ENCODE measurements around the gene SLC35F5.
"Not testable (repeated sequence)": the region's sequence is repeated elsewhere in the genome, so short reads cannot be mapped to it uniquely, and the experiment has no call there.

The SLC35F5 gene

DNA sequence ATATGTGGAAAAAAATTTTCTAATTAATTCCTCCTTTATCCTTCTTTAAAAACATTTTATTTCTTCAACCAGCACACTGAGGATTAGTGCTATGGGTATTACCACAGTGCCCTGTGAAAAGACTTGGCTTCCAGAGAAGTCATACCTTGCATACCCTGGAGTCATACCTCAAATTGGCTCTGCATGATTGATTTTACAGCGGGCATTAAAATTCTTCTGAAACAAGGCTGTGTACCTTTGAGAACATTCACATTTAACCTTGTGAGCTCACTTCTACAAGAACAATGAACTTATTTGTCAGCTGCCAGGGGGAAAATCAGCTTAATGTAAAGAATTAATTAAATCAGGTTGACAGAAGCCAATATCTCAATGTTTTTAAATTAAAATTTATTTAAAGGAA is 44.6 kb downstream of the SLC35F5 start:
- no peak overlapping the region for H3K9ac ChIP-seq (ENCODE audit: low read length)
- no peaks in the 10 kb centered on the region for H3K27me3 ChIP-seq (ENCODE audit: control insufficient read depth, insufficient read depth, low read length)
- no peak overlapping the region for H3K4me3 ChIP-seq (ENCODE audit: low read depth, low read length)
- H3K4me1 ChIP-seq (ENCODE audit: control insufficient read depth, insufficient read depth, low read length) = no peaks in the 10 kb centered on the region
- H3K9me3 ChIP-seq (ENCODE audit: control insufficient read depth, insufficient read depth, low read depth, low read length) = no peaks in the 10 kb centered on the region
- H3K27ac ChIP-seq (ENCODE audit: low read depth, low read length) = no peak overlapping the region
- H3K36me3 ChIP-seq (ENCODE audit: control insufficient read depth, insufficient read depth, low read length) = peaks cover 21% of the 10 kb centered on the region

DNA sequence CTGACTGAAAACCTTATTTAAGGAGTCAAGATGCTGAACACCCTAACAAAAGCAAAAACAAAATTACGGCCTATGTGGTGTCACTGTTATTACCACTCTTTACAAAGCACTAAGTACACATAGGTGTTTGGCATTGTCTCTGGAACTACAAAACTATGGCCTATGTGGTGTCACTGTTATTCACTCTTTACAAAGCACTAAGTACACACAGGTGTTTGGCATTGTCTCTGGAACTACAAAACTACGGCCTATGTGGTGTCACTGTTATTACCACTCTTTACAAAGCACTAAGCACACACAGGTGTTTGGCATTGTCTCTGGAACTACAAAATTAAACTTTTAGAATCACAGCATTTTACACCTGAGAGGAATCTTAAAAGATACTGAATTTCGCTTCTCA is 47.4 kb downstream of the SLC35F5 start:
- H3K27me3 ChIP-seq (ENCODE audit: control insufficient read depth, insufficient read depth, low read length) = no peaks in the 10 kb centered on the region
- peaks cover 16% of the 10 kb centered on the region for H3K36me3 ChIP-seq (ENCODE audit: control insufficient read depth, insufficient read depth, low read length)
- no peak overlapping the region for H3K27ac ChIP-seq (ENCODE audit: low read depth, low read length)
- H3K9ac ChIP-seq (ENCODE audit: low read length) = no peak overlapping the region
- H3K4me3 ChIP-seq (ENCODE audit: low read depth, low read length) = no peak overlapping the region
- no peaks in the 10 kb centered on the region for H3K4me1 ChIP-seq (ENCODE audit: control insufficient read depth, insufficient read depth, low read length)
- 0 out of 2 replicates have a peak, but pooled peaks cover 4% of the 10 kb centered on the region for H3K9me3 ChIP-seq (ENCODE audit: control insufficient read depth, insufficient read depth, low read depth, low read length)

DNA sequence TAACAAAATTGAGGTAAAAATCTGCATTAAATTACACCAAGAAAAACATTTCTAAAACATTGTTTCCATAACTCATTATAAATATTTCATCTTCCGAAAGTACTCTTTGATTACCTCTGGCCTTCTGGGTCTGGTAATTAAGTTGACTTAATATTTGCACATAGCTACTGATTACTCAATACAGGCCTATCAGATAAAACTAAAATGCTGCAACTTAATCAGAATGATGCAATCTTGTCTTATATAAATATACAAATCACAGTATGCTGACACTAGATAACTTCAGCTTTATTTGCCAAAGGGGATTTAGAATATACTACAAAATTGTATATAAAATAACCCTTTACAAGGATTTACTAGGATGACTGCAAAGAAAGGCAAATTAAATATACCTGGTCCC is 49.3 kb downstream of the SLC35F5 start:
- Histone ChIP-seq H3K27me3 (ENCODE audit: control insufficient read depth, insufficient read depth, low read length) (no peaks in the 10 kb centered on the region), H3K4me1 (ENCODE audit: control insufficient read depth, insufficient read depth, low read length) (no peaks in the 10 kb centered on the region)

DNA sequence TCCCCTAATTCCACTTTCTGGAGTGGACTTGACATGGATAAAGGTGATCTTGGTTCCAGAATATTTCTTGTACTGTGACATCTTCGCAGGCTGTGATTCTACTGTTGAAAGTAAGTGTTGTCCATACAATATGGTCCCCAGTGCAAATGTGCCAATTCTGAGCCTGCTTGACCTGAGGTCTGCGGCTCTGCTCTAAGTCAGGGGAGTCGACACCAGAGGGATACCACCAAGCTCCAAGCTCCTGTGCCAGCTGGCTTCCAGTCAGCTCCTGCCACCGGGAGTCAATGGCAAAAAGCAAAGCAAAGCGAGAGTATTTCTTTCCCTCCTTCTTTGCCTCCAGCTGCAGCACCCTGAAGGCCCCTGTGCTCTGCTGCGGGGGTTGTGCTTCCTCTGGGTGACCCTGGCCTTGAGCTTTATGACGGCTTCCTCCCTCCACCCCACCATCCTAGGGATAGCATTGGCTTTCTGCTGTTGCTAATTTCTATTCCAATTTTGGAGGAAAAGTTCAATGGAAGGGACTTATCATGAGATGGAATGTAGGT is 50.4 kb downstream of the SLC35F5 start:
- Histone ChIP-seq H3K4me1 (ENCODE audit: control insufficient read depth, insufficient read depth, low read length) (no peaks in the 10 kb centered on the region), H3K4me3 (ENCODE audit: low read depth, low read length) (no peak overlapping the region), H3K27ac (ENCODE audit: low read depth, low read length) (no peak overlapping the region), H3K27me3 (ENCODE audit: control insufficient read depth, insufficient read depth, low read length) (no peaks in the 10 kb centered on the region), H3K36me3 (ENCODE audit: control insufficient read depth, insufficient read depth, low read length) (peaks cover 4% of the 10 kb centered on the region), H3K9ac (ENCODE audit: low read length) (no peak overlapping the region), H3K9me3 (ENCODE audit: control insufficient read depth, insufficient read depth, low read depth, low read length) (0 out of 2 replicates have a peak, but pooled peaks cover 4% of the 10 kb centered on the region)

More for the DNA sequence above, 49.3 kb downstream of the SLC35F5 start:
- Histone ChIP-seq H3K9me3 (ENCODE audit: control insufficient read depth, insufficient read depth, low read depth, low read length) (0 out of 2 replicates have a peak, but pooled peaks cover 4% of the 10 kb centered on the region), H3K4me3 (ENCODE audit: low read depth, low read length) (no peak overlapping the region), H3K36me3 (ENCODE audit: control insufficient read depth, insufficient read depth, low read length) (peaks cover 4% of the 10 kb centered on the region), H3K27ac (ENCODE audit: low read depth, low read length) (no peak overlapping the region), H3K9ac (ENCODE audit: low read length) (no peak overlapping the region)

GRCh38 chr2:113704300-113704993 is 52.0 kb downstream of the SLC35F5 start:
- not testable (repeated sequence) for H3K9me3 ChIP-seq (ENCODE audit: control insufficient read depth, insufficient read depth, low read depth, low read length); H3K27me3 ChIP-seq (ENCODE audit: control insufficient read depth, insufficient read depth, low read length); H3K9ac ChIP-seq (ENCODE audit: low read length); H3K4me3 ChIP-seq (ENCODE audit: low read depth, low read length); H3K27ac ChIP-seq (ENCODE audit: low read depth, low read length); H3K4me1 ChIP-seq (ENCODE audit: control insufficient read depth, insufficient read depth, low read length); H3K36me3 ChIP-seq (ENCODE audit: control insufficient read depth, insufficient read depth, low read length)

GRCh38 chr2:113703386-113704299 is 52.8 kb downstream of the SLC35F5 start:
- H3K27ac ChIP-seq (ENCODE audit: low read depth, low read length) = no peak overlapping the region
- peaks cover 4% of the 10 kb centered on the region for H3K36me3 ChIP-seq (ENCODE audit: control insufficient read depth, insufficient read depth, low read length)
- no peak overlapping the region for H3K4me3 ChIP-seq (ENCODE audit: low read depth, low read length)
- H3K27me3 ChIP-seq (ENCODE audit: control insufficient read depth, insufficient read depth, low read length) = no peaks in the 10 kb centered on the region
- H3K9ac ChIP-seq (ENCODE audit: low read length) = no peak overlapping the region
- no peaks in the 10 kb centered on the region for H3K4me1 ChIP-seq (ENCODE audit: control insufficient read depth, insufficient read depth, low read length)
- 0 out of 2 replicates have a peak, but pooled peaks cover 4% of the 10 kb centered on the region for H3K9me3 ChIP-seq (ENCODE audit: control insufficient read depth, insufficient read depth, low read depth, low read length)

DNA sequence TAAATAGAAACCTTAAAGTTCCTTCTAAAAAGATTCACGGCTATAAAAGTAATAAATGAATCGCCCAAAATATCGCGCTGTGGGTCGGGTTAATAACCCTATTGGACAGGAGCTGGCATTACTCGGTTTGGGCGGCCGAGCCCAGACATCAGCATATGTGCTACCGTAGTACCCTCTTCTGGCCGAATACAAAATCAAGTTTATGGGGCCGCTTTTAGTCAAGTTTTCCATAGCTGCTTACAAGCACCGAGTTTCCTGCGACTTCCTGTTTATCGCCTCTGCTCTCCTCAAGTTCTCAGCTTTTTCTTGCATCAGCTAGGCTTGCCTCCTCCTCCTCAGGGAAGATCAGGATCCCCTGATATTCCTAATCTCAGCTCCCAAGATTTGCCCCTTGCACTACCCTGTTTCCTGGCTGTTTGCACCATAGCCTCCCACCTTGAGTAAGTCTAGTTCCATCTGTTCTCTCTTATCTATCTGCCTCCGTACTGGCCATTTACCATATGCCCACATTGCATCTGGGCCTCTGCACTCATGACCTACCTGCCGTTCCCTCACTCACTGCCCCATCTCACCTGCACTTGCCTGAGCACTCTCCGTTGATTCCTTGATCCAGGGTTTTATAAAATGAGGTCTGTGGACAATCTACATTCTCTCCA is 56.1 kb downstream of the SLC35F5 start:
- Histone ChIP-seq H3K27ac (ENCODE audit: low read depth, low read length) (no peak overlapping the region), H3K27me3 (ENCODE audit: control insufficient read depth, insufficient read depth, low read length) (no peaks in the 10 kb centered on the region), H3K4me1 (ENCODE audit: control insufficient read depth, insufficient read depth, low read length) (no peaks in the 10 kb centered on the region), H3K4me3 (ENCODE audit: low read depth, low read length) (no peak overlapping the region), H3K9me3 (ENCODE audit: control insufficient read depth, insufficient read depth, low read depth, low read length) (0 out of 2 replicates have a peak, but pooled peaks cover 4% of the 10 kb centered on the region), H3K9ac (ENCODE audit: low read length) (no peak overlapping the region), H3K36me3 (ENCODE audit: control insufficient read depth, insufficient read depth, low read length) (peaks cover 4% of the 10 kb centered on the region)

GRCh38 chr2:113698892-113699447 is 57.5 kb downstream of the SLC35F5 start:
- H3K9me3 ChIP-seq (ENCODE audit: control insufficient read depth, insufficient read depth, low read depth, low read length) = no peaks in the 10 kb centered on the region
- no peaks in the 10 kb centered on the region for H3K4me1 ChIP-seq (ENCODE audit: control insufficient read depth, insufficient read depth, low read length)
- no peak overlapping the region for H3K9ac ChIP-seq (ENCODE audit: low read length)
- no peak overlapping the region for H3K4me3 ChIP-seq (ENCODE audit: low read depth, low read length)
- H3K27me3 ChIP-seq (ENCODE audit: control insufficient read depth, insufficient read depth, low read length) = no peaks in the 10 kb centered on the region
- no peaks in the 10 kb centered on the region for H3K36me3 ChIP-seq (ENCODE audit: control insufficient read depth, insufficient read depth, low read length)
- no peak overlapping the region for H3K27ac ChIP-seq (ENCODE audit: low read depth, low read length)

- H3K27me3 ChIP-seq (ENCODE audit: control insufficient read depth, insufficient read depth, low read length); H3K4me1 ChIP-seq (ENCODE audit: control insufficient read depth, insufficient read depth, low read length); H3K4me3 ChIP-seq (ENCODE audit: low read depth, low read length); H3K36me3 ChIP-seq (ENCODE audit: control insufficient read depth, insufficient read depth, low read length); H3K9me3 ChIP-seq (ENCODE audit: control insufficient read depth, insufficient read depth, low read depth, low read length); H3K27ac ChIP-seq (ENCODE audit: low read depth, low read length); H3K9ac ChIP-seq (ENCODE audit: low read length): not testable (repeated sequence)
These were observed 58.2 kb downstream of the SLC35F5 start for GRCh38 chr2:113698251-113698650.

DNA sequence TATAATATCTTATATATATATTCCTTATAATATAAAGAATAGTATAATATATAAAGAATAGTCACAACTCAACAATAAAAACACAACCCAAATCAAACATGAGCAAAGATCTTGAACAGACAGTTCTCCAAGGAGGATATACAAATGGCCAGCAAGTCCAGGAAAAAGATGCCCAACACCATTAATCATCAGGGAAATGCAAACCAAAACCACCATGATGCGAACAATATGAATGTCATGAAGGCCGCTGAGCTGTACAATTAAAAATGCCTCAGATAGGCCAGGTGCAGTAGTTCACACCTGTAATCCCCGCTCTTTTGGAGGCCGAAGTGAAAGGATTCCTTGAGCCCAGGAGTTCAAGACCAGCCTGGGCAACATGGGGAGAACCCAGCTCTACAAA is 58.9 kb downstream of the SLC35F5 start:
- Histone ChIP-seq H3K4me3 (ENCODE audit: low read depth, low read length) (no peak overlapping the region), H3K4me1 (ENCODE audit: control insufficient read depth, insufficient read depth, low read length) (no peaks in the 10 kb centered on the region), H3K9me3 (ENCODE audit: control insufficient read depth, insufficient read depth, low read depth, low read length) (no peaks in the 10 kb centered on the region), H3K27me3 (ENCODE audit: control insufficient read depth, insufficient read depth, low read length) (no peaks in the 10 kb centered on the region), H3K27ac (ENCODE audit: low read depth, low read length) (no peak overlapping the region), H3K9ac (ENCODE audit: low read length) (no peak overlapping the region), H3K36me3 (ENCODE audit: control insufficient read depth, insufficient read depth, low read length) (no peaks in the 10 kb centered on the region)
